Neuronal stem cell (in vitro differentiated cells): ENCODE results near the gene TIGD1. TPM values are rescaled to one million over a fixed set of nuclear protein-coding genes. Genes with fewer than 3 reads are reported as not detected.
A peak's percentile ranks its signal among the peaks of the same experiment; 100 is the strongest.

Experiments
- DNase-seq: peaks from one replicate; pipeline ENCODE4 v3.0.0-alpha.2; 2013; ENCODE audit warnings: low spot score
- H2AFZ ChIP-seq: one replicate; pipeline ENCODE4 v1.6.1; 2013; ENCODE audit warnings: mild to moderate bottlenecking, low read length, inconsistent platforms
- H2AK5ac ChIP-seq: 2 replicates; pipeline ENCODE4 v1.6.1; 2013; ENCODE audit warnings: low read depth, mild to moderate bottlenecking, inconsistent platforms, low read length, moderate library complexity, mixed read lengths
- H2BK120ac ChIP-seq: 2 replicates; pipeline ENCODE4 v1.6.1; 2013; ENCODE audit warnings: low read depth, mild to moderate bottlenecking, inconsistent platforms, low read length, moderate library complexity, mixed read lengths
- H2BK12ac ChIP-seq: one replicate; pipeline ENCODE4 v1.6.1; 2013; ENCODE audit warnings: low read length, inconsistent platforms
- H2BK15ac ChIP-seq: 2 replicates; pipeline ENCODE4 v1.6.1; 2013; ENCODE audit warnings: mild to moderate bottlenecking, low read length, inconsistent platforms, mixed read lengths
- H2BK5ac ChIP-seq: one replicate; pipeline ENCODE4 v1.6.1; 2013; ENCODE audit warnings: inconsistent platforms, mild to moderate bottlenecking, low read length, moderate library complexity
- H3K14ac ChIP-seq: one replicate; pipeline ENCODE4 v1.6.1; 2013; ENCODE audit warnings: low read length, inconsistent platforms
- H3K18ac ChIP-seq: 2 replicates; pipeline ENCODE4 v1.6.1; 2013; ENCODE audit warnings: low read length, inconsistent platforms
- H3K23ac ChIP-seq: 2 replicates; pipeline ENCODE4 v1.6.1; 2013; ENCODE audit warnings: low read depth, mild to moderate bottlenecking, mixed read lengths, low read length, inconsistent platforms; ENCODE audit not compliant: poor library complexity
- H3K27ac ChIP-seq: replicated peaks from 3 replicates; pipeline ENCODE4 v1.5.1; 2013; ENCODE audit warnings: low read length, inconsistent platforms
- H3K27me3 ChIP-seq, 3 experiments: 2 replicates each; pipeline ENCODE4 v1.6.1; 2013; ENCODE audit warnings: low read length in 3 of 3, mild to moderate bottlenecking in 2 of 3, inconsistent platforms in 1 of 3, low read depth in 1 of 3, mixed read lengths in 1 of 3, moderate library complexity in 1 of 3; ENCODE audit not compliant: control insufficient read depth in 3 of 3, insufficient read depth in 3 of 3
- H3K36me3 ChIP-seq, 2 donors: replicated peaks in 1 of 2; 2 replicates each; pipeline ENCODE4 v1.6.1; 2013; ENCODE audit warnings: low read length in 2 of 2; ENCODE audit not compliant: control insufficient read depth in 2 of 2, insufficient read depth in 2 of 2
- H3K4ac ChIP-seq: 2 replicates; pipeline ENCODE4 v1.6.1; 2013; ENCODE audit warnings: inconsistent platforms, mild to moderate bottlenecking, low read length, moderate library complexity
- H3K4me1 ChIP-seq, 2 donors: 1 replicate in 1 of 2; 2 replicates in 1 of 2; pipeline ENCODE4 v1.6.1; 2013; ENCODE audit warnings: low read length in 2 of 2, low read depth in 1 of 2; ENCODE audit not compliant: control insufficient read depth in 2 of 2, insufficient read depth in 1 of 2
- H3K4me2 ChIP-seq: one replicate; pipeline ENCODE4 v1.6.1; 2013; ENCODE audit warnings: mild to moderate bottlenecking, low read length, inconsistent platforms; ENCODE audit not compliant: insufficient read depth, poor library complexity, severe bottlenecking
- H3K4me3 ChIP-seq, 2 donors: 2 replicates each; pipeline ENCODE4 v1.5.1; 2013; ENCODE audit warnings: low read length in 2 of 2, mild to moderate bottlenecking in 2 of 2, inconsistent platforms in 1 of 2, moderate library complexity in 1 of 2
- H3K79me1 ChIP-seq: one replicate; pipeline ENCODE4 v1.6.1; 2013; ENCODE audit warnings: low read depth, mild to moderate bottlenecking, inconsistent platforms, low read length, moderate library complexity
- H3K9ac ChIP-seq: one replicate; pipeline ENCODE4 v1.6.1; 2013; ENCODE audit warnings: mild to moderate bottlenecking, low read depth, low read length, inconsistent platforms; ENCODE audit not compliant: poor library complexity
- H3K9me3 ChIP-seq, 2 donors: replicated peaks in 1 of 2; 2 replicates each; pipeline versions ENCODE3 to v1.6.1; 2013; ENCODE audit warnings: low read length in 2 of 2, mild to moderate bottlenecking in 2 of 2, inconsistent platforms in 1 of 2, low read depth in 1 of 2, mixed read lengths in 1 of 2, moderate library complexity in 1 of 2; ENCODE audit not compliant: control insufficient read depth in 2 of 2, insufficient read depth in 1 of 2
- H4K8ac ChIP-seq: one replicate; pipeline ENCODE4 v1.6.1; 2013; ENCODE audit warnings: low read depth, mild to moderate bottlenecking, inconsistent platforms, low read length, moderate library complexity
- H4K91ac ChIP-seq: one replicate; pipeline ENCODE4 v1.6.1; 2013; ENCODE audit warnings: low read length, low read depth, mild to moderate bottlenecking, inconsistent platforms; ENCODE audit not compliant: poor library complexity
- WGBS, 2 donors: extraction: QIAGEN DNeasy Blood & Tissue Kit; methylation state at CpG; one replicate each; pipeline ENCODE4 v1.1.7; 2013; ENCODE audit warnings: missing lambda C conversion rate in 2 of 2, mixed read lengths in 1 of 2; ENCODE audit not compliant: insufficient read length in 2 of 2, insufficient replicate concordance in 1 of 2; ENCODE audit errors: extremely low coverage in 2 of 2; 5-methylcytosine and 5-hydroxymethylcytosine counted together
- polyA plus RNA-seq, 2 experiments: library from polyadenylated mRNA; stranded (reverse); fragments of 200-250 nt; gene quantifications; one replicate each; pipeline ENCODE4 v1.2.3, GENCODE V29; 2013

TIGD1 gene
- polyA plus RNA-seq (2013, experiment 1 of 2): 10.3 TPM
- 10.3 TPM for polyA plus RNA-seq (2013, experiment 2 of 2)

DNA sequence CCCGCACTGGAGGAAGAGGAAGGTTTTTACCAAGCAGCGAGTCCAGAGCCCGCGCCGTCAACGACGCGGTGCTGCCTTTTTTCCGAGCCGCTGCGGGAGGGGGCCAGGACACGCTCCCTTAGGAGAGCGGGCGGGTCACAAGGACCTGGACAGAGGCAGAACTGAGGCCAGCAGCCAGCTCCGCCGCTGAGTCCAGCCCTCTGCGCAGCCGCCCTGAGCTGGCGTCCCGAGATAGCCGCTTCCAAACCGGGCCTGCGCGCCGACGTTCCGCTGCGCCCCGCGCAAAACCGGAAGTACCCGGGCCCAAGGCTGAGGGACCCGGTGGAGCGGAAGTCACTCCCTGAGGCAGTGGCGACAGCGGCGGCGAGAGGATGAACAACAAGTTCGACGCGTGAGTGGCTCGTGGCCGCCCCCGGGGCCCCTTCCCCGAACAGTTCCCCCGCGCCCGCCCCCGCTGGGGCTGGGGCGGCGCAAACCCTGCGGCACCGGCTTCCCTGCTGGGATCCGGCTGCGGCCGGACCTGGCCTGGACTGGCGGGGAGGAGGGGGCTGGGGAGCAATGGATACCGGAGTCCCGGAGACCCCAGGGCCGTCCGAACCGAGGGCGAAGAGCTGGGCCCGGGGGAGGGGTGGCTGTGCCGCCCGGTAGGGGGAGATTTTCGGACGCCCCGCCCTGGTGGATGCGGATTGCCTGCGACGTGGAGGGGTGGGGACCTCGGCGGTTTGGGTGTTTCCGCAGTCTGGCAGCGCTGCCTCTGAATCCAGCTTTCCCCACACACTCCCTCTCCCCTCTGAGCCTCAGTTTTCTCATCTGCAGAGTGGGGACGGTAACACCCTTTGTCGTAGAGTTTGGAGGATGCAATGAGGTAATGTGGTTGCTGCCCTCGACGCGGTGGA is at the start of gene TIGD1, which contains the start of gene EIF4E2:
Gene TIGD1, minus strand, starts transcription at position 204 of the 896 bp plus-strand sequence. CDS start 675 bp downstream, outside the sequence.
Gene EIF4E2, plus strand, starts transcription at position 336 of the 896 bp plus-strand sequence. Its CDS starts 36 bp downstream, at position 372.
- no peak within 1 kb of the TSS for H2BK15ac ChIP-seq
- peaks cover 8% of the 10 kb centered on the region for H3K79me1 ChIP-seq
- H2AFZ ChIP-seq: peak within 1 kb of the TSS; percentile 96
- H2BK12ac ChIP-seq: no peak within 1 kb of the TSS
- H3K14ac ChIP-seq: no peak within 1 kb of the TSS
- no CpG with 5 or more reads among the region's 81 CpGs for WGBS, 2 donors
- peak within 1 kb of the TSS; percentile 59 for H3K4ac ChIP-seq
- H3K9me3 ChIP-seq: peaks cover 0 to 19% of the 10 kb centered on the region in 2 donors
- H3K27me3 ChIP-seq: no peaks in the 10 kb centered on the region
- no peak within 1 kb of the TSS for H4K8ac ChIP-seq
- peak within 1 kb of the TSS; percentile 86 for H2AK5ac ChIP-seq
- peak within 1 kb of the TSS; percentile 79 to 80 for H3K4me3 ChIP-seq
- H2BK120ac ChIP-seq: no peak within 1 kb of the TSS
- H2BK5ac ChIP-seq: peak within 1 kb of the TSS; percentile 96
- no peak within 1 kb of the TSS for H4K91ac ChIP-seq
- peaks cover 3 to 4% of the 10 kb centered on the region in 2 donors for H3K4me1 ChIP-seq
- H3K4me2 ChIP-seq: peak within 1 kb of the TSS; percentile 77
- DNase-seq: peak; percentile 91
- H3K27ac ChIP-seq: peak within 1 kb of the TSS; percentile 88
- H3K36me3 ChIP-seq: peaks cover 8 to 72% of the 10 kb centered on the region in 2 donors
- peak within 1 kb of the TSS; percentile 97 for H3K9ac ChIP-seq
- H3K18ac ChIP-seq: peak within 1 kb of the TSS; percentile 98
- H3K23ac ChIP-seq: peak within 1 kb of the TSS; percentile 78

DNA sequence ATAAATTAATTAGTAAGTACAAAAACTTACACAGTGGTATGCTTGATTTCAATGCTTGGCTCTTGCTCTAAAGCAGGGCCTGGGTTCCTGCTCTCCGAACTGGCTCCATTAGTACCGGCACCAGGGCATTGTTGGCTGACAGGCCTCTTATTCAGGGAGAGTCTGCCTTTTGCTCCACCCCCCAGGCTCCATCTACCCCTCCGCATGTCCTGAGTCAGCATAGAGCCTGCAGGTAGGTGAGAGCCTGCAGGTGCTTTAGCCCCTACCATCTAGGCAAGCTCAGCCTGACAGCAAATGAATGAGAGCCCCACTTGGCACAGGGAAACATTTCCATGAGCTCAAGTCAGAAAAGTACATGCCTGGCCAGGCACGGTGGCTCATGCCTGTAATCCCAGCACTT is 47.9 kb upstream of the TIGD1 start:
- Histone ChIP-seq H2BK12ac (no peak overlapping the region), H4K8ac (no peak overlapping the region), H3K4me3 (no peak overlapping the region), H3K79me1 (no peaks in the 10 kb centered on the region), H3K4me2 (no peak overlapping the region), H3K9ac (no peak overlapping the region), H3K23ac (no peak overlapping the region), H2AK5ac (no peak overlapping the region), H3K14ac (no peak overlapping the region), H3K27me3 (peaks cover 0 to 2% (median 0%) of the 10 kb centered on the region in 3 experiments), H2BK120ac (no peak overlapping the region), H2AFZ (no peak overlapping the region), H3K27ac (no peak overlapping the region), H2BK15ac (no peak overlapping the region), H3K4ac (no peak overlapping the region), H3K18ac (no peak overlapping the region), H4K91ac (no peak overlapping the region), H3K9me3 (no peaks in the 10 kb centered on the region), H3K4me1 (no peaks in the 10 kb centered on the region), H3K36me3 (no peaks in the 10 kb centered on the region), H2BK5ac (no peak overlapping the region)
- no peak for DNase-seq
- WGBS, 2 donors: no CpG with 5 or more reads among the region's 4 CpGs

DNA sequence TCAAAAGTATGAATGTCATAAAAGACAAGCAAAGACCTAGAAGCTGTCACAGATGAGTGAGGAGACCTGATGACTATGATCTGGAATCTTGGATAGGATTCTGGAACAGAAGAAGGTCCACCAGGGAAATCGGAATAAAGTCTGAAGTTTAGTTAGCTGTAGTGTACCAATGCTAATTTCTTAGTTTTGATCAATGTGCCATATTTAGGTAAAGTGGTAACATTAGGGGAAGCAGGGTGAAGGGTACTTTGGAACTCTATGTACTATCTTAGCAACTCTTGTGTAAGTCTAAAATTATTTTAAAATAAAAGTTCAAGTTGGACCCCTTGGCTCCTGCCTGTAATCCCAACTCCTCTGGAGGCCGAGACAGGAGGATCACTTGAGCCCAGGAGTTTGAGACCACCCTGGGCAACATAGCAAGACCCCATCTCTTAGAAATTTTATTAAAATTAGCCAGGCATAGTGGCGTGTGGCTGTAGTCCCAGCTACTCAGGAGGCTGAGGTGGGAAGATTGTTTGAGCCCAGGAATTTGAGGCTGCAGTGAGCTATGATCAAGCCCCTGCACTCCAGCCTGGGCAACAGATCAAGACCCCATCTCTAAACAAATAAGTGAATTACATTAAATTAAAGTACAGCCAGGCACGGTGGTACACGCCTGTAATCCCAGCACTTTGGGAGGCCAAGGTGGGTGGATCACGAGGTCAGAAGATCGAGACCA is 47.2 kb upstream of the TIGD1 start:
- no peak overlapping the region for H2BK120ac ChIP-seq
- H3K18ac ChIP-seq: no peak overlapping the region
- H3K79me1 ChIP-seq: no peaks in the 10 kb centered on the region
- no peak overlapping the region for H2AFZ ChIP-seq
- H4K8ac ChIP-seq: no peak overlapping the region
- WGBS, 2 donors: no CpG with 5 or more reads among the region's 7 CpGs
- H2BK15ac ChIP-seq: no peak overlapping the region
- no peak overlapping the region for H3K4me2 ChIP-seq
- no peaks in the 10 kb centered on the region for H3K9me3 ChIP-seq
- H3K4ac ChIP-seq: no peak overlapping the region
- no peak overlapping the region for H2AK5ac ChIP-seq
- no peak overlapping the region for H3K9ac ChIP-seq
- no peak for DNase-seq
- no peak overlapping the region for H3K27ac ChIP-seq
- H3K23ac ChIP-seq: no peak overlapping the region
- H3K14ac ChIP-seq: no peak overlapping the region
- H3K27me3 ChIP-seq: peaks cover 0 to 2% (median 0%) of the 10 kb centered on the region in 3 experiments
- H3K4me3 ChIP-seq: no peak overlapping the region
- H2BK5ac ChIP-seq: no peak overlapping the region
- H3K4me1 ChIP-seq: no peaks in the 10 kb centered on the region
- H4K91ac ChIP-seq: no peak overlapping the region
- no peak overlapping the region for H2BK12ac ChIP-seq
- H3K36me3 ChIP-seq: no peaks in the 10 kb centered on the region

DNA sequence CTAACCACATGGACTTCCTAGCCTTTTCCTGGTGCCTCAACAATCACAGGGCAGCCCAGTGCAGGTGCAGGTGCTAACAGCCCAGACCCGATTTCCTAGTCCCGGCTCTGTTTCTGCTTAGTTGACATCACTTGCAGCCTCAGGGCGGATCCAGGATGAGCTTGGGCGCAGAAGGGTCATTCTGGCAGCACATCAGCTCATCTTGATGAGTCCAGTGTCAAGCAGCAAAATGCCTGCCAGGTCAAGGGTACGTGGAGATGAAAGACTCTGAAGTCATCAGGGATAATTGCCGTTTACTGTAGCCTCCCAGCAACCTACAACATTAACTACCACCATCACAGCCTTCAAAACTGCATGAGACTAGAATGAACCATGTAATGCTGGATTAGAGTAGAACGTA is 43.6 kb upstream of the TIGD1 start:
- no peak overlapping the region for H3K4ac ChIP-seq
- H3K36me3 ChIP-seq: no peaks in the 10 kb centered on the region
- H4K8ac ChIP-seq: no peak overlapping the region
- no peaks in the 10 kb centered on the region for H3K4me1 ChIP-seq
- DNase-seq: no peak
- H2AFZ ChIP-seq: no peak overlapping the region
- H4K91ac ChIP-seq: no peak overlapping the region
- no peak overlapping the region for H3K23ac ChIP-seq
- no peaks in the 10 kb centered on the region for H3K9me3 ChIP-seq
- H3K27ac ChIP-seq: no peak overlapping the region
- H2BK12ac ChIP-seq: no peak overlapping the region
- H3K18ac ChIP-seq: peak overlapping the region; percentile 16
- H3K27me3 ChIP-seq: no peaks in the 10 kb centered on the region
- no peak overlapping the region for H2AK5ac ChIP-seq
- H2BK5ac ChIP-seq: no peak overlapping the region
- no peak overlapping the region for H3K4me3 ChIP-seq
- H2BK120ac ChIP-seq: no peak overlapping the region
- H3K9ac ChIP-seq: no peak overlapping the region
- H2BK15ac ChIP-seq: no peak overlapping the region
- no CpG with 5 or more reads among the region's 7 CpGs for WGBS, 2 donors
- H3K4me2 ChIP-seq: no peak overlapping the region
- no peaks in the 10 kb centered on the region for H3K79me1 ChIP-seq
- H3K14ac ChIP-seq: no peak overlapping the region
